ENCODE data around the gene CHD6.

CHD6 gene

DNA sequence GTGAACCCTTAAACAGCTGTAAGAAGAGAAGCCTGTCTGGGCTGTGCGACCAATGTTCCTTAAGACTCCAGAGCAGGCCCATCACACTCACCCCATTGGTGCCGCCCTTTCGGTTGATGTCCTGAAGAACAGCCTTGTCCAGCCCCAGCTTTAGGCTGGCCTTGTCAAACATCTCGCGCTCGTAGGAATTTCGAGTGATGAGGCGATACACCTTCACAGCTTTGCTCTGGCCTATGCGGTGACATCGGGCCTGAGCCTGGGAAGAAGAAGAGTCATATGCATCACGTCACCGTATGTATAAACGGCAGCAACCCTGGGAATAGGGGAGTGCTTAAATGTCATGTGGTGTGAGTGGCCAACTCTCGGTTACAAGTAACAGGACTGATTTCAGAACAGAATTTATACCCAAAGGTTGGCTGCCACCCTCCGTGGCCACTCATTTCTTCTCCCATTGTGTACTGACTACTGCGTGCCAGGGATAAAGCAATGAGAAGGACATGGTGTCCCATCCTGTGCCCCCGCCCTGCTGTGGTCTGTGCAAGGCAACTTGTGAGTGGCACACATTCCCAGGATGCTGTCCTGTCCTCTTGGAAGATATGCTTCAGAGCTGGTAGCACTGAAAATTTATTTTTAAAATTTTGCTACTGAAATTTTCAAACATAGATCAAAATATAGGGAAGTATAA lies 160.9 kb downstream of the CHD6 start:
- no peak for DNase-seq

DNA sequence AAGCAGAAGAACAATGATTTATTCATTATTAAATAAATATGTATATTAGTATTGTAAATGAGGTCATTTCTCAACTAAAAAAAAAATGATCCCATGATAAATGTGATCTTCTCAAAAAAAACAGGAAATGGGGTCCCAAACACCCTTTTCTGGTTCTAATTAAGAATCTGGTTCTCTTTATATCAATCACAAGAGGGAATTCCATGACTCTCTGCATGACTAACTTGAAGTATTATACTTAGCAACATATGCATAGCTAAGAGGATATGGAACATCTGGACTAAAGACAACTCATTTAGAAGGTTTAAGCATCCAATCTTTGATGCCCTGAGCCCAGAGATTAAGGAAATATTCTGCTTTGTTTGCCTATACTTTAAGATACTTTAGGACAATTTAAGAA lies 161.8 kb downstream of the CHD6 start:
- no peak for DNase-seq

DNA sequence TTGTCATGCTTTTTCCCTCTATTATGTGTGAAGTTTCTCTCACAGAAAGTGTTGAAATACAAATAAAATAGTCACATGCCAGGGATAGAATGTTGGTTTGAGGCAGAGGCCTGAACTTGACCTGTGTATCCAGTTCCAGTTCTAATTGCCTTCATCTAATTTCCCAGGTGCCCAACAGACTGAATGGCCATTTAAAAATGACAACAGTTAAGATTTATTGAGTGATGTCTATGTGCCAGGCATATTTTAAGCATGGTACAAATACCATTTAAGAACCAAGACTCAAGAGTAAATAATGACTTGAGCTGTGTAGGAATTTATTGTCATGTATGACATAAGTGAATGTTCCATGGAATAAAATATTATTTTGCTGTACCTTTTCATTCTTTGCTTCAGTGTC lies 163.9 kb downstream of the CHD6 start:
- DNase-seq, result no peak

DNA sequence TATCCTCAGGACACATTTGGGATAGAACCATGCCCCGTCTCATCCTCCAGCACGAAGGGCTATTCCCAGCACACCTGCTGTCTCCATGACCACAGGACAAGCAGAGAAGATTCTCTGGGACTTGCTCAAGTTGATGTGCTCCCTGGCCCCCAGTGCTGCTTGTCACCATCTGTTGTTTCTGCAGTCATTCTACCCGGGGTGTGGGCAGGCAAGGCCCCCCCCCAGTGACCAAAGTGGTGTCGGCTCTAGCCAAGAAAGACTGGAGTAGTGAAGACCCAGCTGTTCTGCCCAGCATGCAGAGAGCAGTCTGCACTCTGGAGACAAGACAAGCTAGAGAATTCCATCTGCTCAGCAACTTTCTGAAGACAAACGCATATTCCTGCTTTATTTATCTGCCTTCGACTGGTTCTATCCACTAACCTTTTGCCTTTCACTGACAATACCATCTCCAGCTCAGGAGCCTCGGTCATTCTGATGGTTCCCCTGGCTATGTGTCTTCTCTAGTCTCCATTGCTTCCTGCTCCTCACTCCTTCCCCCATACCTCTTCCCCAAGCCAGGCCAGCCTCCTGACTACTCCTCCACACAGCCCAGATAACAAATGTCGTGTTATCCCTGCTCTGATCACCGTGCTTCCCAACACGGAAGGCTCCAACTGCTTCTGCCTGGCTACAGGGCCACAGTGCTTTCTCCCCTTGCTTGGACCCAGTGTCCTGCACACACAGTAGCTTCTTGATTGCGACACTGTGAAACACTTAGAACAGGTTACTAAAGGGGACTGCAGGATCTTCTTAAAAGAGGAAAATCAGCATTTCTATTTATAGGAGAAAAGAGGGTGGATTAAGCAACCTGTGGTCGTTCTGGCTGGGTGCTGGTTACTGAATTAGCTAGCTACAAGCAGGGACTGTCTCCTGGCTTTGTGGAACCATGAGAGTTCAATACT lies 164.9 kb downstream of the CHD6 start:
- peak; percentile 20 for DNase-seq

DNA sequence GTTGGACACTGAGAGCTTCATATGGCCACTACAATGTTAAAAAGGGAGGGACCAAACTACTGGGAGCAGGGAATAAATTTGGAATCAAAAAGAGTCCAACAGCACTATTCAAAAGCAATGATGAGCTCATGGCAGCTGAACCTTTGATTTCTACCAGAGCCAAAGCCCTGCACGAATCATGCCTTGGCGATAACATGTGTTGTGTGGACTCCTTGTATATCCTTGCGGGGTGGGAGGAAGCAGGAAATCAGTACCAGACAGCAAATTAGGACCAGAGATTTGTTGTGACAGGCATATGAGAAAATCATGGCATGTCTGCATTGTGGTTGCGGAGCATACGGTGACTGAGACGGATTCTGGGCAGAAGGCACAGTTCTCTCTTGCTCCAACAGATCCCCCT lies 166.0 kb downstream of the CHD6 start:
- no peak for DNase-seq

DNA sequence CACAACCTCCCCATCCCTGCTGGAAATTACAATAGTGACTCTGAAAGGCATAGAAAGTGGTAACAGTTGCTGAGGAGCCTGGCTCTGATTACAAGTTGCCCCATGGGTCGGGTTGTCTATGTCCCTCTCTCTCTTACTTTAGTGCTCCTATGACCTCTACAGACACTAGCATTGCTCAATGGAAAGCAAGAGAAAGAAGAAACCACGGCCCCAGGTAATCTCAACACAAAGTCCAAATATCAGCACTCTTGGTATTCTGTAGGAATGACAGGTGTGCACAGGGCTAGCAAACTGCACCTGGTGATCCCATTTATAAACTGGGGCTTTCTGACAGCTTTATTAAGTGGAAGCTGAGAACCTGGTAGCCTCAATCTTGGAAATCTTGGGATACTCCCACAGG lies 171.2 kb downstream of the CHD6 start:
- no peak for DNase-seq

DNA sequence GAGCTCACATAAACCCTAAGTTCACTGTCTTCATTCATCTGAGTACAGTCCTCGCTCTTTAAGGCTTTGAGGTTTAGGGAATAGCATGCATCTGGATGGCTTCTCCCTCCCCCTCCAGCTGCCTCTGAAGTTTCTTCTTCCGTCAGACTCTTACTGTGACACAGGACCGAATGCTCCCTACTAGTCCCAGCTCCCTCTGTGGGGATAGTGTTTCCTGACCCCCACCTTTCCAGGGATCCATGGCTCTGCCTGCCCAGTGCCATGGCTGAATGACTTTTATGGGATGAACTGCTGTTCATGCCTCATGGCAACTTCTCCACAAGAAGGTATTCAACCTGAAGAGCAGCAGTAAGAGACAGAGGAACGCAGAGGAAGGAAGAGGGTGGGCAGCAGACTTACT lies 171.7 kb downstream of the CHD6 start:
- DNase-seq, result no peak

DNA sequence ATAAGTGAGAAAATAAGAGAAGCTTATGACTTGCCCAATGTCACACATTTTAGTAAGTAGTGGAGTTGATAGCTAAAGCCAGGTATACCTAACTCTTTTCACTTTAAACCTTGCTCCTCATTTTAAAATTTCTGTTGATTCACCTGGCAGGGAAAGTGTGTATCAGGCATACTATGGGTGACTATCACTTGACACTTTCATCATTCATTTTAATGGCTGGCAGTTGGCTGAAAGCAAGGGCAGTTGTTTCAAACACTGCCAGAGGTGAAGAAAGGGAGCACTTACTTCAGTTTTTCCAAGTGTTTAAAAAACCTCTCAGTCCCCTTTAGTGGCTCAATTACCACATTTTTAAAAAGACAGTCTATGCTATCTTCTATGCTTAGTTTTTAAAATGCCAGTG lies 173.4 kb downstream of the CHD6 start:
- no peak for DNase-seq

DNA sequence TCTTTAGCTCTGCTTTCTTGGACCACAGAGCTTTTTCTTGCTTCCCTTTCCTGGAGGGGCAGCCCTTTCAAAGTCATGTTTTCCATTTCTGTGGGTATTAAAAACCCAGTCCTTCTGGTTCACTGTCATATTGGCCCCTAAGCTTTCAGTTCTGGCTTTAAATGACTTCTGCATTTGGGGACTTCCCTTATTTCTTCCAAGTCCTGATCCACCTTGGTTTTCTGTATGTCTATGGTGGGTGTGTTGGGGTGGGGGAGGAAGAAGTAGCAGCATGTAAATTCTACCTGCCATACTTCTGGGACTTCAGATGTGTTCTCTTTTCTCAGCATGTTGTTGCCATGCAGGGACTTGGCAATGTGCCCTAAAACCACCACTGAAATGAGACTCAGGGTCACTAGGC lies 174.5 kb downstream of the CHD6 start:
- no peak for DNase-seq

DNA sequence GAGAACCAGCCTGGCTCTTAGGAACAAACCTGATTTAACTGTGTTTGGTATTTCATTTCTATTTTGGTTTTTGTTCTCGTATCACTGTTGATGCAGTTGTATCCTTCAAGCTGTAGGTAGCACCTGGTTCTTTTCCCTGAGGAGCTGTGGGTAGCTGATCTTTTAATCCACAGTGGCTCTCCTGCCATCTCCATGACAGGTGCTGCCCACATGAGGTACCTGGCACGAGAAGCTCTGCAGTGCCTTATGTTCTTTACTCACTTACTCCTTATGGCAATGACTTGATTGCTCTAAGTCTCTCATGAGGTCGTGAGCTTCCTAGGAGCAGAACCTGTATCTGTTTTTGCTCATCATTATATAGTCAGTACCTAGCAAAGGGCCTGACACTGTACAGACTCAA lies 177.3 kb downstream of the CHD6 start:
- no peak for DNase-seq

DNA sequence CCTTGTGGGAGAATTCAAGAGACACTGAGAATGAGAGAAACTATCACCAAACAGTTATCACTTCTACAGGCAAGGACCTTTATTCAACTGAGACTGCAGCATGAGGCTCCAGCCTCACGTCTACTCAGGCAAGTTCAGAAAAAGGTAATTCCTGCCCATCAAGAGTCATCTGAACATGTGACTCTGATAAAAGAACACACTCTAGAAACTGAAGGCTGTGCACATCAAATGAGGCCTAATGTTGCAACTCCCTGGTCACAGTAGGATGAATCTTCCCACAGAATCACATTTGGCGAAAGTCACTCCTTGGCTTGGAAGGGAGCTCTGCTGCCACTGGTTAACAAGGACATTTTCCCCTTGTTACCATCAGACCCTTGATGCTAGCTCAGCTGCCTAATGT lies 180.3 kb downstream of the CHD6 start:
- DNase-seq, result no peak

DNA sequence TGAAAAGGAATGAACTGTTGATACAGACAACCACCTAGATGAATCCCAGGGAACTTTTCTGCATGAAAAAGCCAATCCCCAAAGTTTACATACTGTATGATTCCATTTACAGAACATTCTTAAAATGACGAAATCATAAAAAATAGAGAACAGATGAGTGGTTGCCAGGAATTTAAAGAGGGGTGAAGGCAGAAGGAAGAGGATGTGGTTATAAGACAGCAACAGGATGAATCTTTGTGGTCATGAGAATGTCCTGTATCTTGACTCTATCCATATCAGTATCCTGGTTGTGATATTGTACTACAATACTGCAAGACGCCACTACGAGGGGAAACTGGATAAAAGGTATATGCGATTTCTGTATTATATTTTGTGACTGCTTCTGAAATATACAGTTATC lies 181.5 kb downstream of the CHD6 start:
- no peak for DNase-seq

DNA sequence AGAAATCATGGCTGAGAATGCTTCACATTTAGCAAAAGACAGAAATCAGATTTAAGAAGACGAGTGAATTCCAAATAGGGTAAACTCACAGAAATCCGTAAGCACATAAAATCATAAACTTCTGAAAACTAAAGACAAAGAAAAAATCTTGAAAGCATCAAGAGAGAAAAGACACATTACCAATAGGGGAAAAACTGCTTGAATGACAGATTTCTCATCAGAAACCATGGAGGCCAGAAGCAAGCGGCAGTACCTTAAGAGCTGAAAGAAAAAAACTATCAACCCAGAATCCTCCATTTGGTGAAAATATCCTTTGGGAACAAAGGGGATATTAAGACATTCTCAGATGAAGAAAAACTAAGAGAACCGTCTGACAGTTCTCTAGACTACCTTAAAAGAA lies 185.0 kb downstream of the CHD6 start:
- no peak for DNase-seq

DNA sequence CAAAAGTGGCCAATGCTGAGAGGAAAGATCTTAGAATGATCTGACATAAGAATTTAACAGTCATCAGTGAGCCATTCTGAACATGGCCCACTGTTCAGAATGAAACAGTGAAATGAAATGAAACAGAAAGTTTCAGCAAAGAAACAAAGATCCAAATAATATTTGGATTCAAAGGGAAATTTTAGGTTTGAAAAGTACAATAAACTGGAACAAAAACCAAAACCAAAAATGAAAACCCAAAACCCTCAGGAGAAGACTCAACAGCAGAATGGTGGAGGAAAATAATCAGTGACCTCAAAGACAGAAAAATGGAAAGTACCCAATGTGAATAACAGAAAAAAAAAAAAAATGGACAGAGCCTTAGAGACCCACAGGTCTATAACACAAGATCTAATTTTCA lies 185.4 kb downstream of the CHD6 start:
- no peak for DNase-seq

DNA sequence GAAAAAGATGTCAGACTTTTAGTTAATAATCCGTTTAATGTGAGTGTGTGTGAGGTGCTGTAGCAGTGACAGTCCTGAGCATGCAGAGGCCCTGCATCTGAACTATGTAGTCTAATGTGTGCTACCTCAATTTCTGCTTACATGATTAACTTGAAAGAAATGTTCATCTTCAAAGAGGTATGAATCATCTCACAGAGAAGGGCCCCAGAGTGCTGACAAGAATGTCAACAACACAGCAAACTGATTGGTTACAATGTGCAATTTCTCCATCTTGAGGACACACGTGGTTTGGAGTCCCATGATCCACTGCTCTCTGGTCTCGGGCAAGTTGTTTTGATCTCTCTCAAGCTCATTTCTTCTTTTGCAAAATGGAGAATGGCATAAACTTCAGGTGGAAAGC lies 189.9 kb downstream of the CHD6 start:
- DNase-seq, result no peak

DNA sequence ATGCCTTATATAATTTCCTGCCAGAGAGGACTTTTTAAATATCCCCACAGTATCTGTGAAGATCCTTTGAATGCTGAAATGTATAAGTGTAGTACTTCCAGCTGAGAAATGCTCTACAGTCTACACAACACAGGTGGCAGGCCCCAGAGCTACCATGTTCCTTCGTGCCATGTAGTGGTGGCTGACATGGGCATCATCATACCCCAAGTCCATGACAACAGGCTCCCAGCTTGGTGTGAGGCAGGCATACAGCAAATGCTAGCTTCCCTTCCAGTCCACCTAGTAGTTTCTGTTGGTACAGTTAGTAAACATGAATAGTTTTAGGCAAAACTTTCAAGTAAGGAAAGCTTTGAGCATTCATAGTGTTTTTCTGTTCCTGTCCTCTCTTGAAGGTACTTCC lies 190.3 kb downstream of the CHD6 start:
- no peak for DNase-seq

DNA sequence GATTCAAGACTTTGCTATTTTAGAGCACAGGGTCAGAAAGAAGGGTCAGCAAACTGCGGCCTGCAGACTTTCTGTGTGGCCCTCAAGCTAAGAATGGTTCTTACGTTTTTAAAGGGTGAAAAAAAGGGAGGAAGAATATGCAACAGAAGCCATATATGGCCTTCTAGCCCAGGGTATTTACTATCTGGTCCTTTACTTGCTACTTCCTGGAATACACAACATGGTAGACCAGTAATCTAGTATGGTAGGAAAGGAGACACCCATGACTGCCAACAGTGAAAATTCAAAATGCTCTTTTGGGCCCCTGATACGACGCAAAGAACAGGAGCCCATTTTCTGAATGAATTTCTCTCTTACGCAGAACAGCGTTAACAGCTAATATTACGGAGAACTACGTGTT lies 191.2 kb downstream of the CHD6 start:
- no peak for DNase-seq

DNA sequence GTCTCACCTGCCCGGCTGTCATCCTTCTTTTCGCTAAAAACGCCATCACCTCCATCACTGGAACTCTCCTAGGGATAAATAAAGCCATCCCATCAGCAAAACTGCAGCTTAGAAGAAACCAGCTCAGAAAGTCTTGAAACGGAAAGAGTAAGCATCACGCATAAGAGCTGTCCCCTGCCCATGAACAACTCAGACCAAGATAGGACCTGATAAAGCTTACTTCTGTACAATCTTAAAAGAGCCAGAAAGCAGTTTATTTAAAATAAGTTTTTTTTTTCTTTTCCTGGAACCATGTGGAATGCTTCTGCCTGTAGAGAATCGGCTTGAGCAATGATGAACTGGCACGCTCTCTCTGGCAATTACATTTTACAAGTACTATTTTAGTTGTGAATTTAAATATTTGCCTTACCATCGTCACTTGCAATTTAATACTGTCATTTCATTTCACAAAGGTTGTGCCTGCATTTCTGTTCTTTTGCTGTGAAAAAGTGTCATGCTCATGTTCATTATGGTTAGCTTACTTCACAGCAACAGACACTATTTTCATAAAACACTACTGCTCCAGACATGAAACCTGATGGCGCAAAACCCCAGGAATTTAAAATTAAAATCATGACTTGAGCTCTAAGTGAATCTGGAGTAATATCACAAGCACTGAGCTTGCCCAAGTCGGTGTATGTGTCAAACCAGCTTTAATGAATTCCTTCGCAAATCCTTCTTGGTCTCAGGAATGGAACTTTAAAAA lies 191.9 kb downstream of the CHD6 start:
- DNase-seq, result no peak

DNA sequence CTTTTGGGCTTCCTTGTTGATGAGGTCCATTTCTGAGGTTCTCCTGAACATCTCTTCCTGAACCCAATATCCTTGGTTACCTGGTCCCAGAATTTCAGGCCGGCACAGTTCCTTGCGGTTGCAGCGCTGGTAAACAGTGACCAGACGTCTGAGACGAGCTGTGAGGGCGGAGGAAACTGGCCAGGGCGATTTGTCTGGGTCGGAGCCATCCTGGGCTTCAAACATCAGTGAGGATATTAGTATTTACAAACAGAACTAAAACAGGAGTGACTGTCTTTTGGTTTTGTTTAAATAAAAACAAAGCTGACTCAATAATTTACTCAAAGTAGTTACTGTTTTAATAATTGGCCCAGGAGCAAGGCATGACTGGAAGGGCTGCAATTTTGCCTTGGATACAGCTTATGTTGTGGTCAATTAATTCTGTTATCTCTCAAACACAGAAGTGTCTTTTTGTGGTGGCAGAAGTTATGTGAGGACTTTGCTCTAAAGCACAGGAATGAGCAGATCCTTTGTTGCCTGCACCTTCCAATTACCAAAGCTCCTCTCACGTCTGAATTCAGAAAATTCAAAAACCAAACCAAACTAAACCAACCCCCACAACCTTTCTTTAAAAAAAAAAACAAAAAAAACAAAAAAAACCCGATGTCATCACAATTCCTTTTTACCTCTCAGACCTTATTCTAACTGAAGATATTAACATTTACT lies 192.8 kb downstream of the CHD6 start:
- no peak for DNase-seq

DNA sequence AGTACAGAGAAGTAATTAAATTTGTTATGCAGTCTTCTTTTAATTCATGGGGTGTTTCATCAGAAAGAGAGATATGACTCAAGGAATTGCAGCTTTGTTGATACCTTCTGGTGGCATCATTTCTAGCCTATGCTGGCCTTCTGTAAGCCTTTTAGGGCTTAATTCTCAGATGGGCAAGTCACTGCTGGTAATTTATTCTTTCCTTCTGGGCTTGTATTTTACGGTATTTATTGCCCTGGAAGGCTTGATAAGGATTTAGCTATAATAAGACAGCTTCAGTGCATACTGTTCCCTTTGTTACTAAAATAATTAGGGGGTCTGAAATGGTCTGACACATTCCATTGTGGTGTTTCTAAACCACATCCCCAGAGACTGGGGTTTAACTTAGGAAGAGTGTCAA lies 193.6 kb downstream of the CHD6 start:
- no peak for DNase-seq

DNA sequence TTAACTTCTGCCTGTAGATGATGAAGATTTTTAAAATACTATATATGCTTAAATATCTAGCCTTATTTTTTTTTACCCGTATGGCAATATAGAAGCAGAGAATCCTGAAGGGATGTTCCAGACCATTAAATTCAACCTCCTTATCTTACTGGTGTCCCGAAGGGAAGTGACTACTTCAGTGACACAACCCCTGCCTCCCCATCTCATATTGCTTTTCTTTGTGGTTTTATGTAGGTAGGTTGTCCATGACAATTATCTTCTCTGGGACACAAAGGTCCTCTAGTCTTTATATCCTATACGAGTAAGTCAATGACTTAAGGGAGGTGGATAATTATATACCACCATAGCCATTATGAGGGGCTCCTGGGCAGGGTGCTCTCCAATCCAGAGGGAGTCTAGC lies 194.2 kb downstream of the CHD6 start:
- DNase-seq, result no peak

DNA sequence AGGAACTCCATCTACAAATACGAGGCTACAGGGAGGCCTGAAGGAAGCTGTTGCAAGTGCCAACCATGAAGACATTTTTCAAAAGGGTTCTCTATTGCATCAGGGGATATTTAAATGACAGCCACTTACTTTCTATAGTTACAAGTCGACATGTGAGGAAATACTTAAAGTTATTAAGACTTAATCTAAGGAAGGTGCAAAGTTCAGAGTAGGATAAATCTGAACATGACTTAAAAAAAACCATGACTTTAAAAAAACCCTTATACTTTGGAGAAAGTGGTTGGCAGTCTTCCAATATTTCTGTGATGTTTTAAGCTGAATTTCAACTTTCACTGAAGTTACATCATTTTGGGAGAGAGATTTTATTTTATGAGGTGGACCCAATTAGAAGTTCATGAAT lies 195.2 kb downstream of the CHD6 start:
- DNase-seq, result no peak

DNA sequence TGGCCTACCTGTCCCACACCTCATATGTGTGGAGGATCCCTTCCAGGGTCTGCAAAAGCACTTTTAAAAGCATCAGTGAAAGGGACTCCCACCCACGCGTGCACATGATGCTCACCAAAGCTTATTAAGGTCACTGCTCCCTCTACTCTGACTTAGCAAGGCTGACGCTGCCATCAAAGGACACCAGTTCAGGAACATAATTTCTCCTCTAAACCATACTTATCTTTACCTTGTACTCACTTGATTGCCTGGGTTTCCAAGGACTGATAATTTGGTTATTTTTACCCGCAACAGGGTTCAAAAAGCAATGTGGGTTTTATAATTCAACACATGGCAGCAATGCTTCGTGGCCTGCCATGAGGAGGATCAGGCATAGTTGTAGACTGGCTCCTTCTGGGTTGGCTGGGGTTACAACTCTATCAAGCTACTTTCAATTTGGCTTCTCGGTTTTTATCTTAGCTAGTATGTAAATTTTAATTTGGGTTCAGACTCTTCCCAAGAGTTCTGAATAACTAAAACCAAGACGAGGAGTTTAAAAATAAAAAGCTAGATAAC lies 199.4 kb downstream of the CHD6 start:
- DNase-seq, result no peak
